HepG2 (cell line): ENCODE data around the gene ENDOG. TPM values are rescaled to one million over a fixed set of nuclear protein-coding genes. Genes with fewer than 3 reads are reported as not detected.

Experiments
- ESRRA ChIP-seq: sonication (generic); formaldehyde crosslinking; IDR thresholded peaks from 2 replicates; pipeline ENCODE4 v1.5.1; 2020; ENCODE audit warnings: mild to moderate bottlenecking, low read depth, missing genetic modification reagents
- FOXJ3 ChIP-seq: sonication (generic); formaldehyde crosslinking; IDR thresholded peaks from 2 replicates; pipeline ENCODE4 v1.4.0; 2020; ENCODE audit warnings: missing genetic modification reagents, mild to moderate bottlenecking, borderline replicate concordance
- HMGXB4 ChIP-seq, 2 experiments: sonication (generic) in 1 of 2; formaldehyde crosslinking in 1 of 2; IDR thresholded peaks; 2 replicates each; pipeline versions ENCODE4 v1.4.0 to v1.6.1; 2018 to 2020; ENCODE audit warnings: missing genetic modification reagents in 2 of 2, borderline replicate concordance in 1 of 2, low read depth in 1 of 2, mild to moderate bottlenecking in 1 of 2, missing biosample characterization in 1 of 2
- HOMEZ ChIP-seq: IDR thresholded peaks from 2 replicates; pipeline ENCODE4 v1.6.1; 2016; ENCODE audit warnings: low read depth
- MTF1 ChIP-seq: sonication (generic); formaldehyde crosslinking; IDR thresholded peaks from 2 replicates; pipeline ENCODE4 v1.5.0; 2020; ENCODE audit warnings: missing genetic modification reagents
- NFAT5 ChIP-seq: sonication (generic); formaldehyde crosslinking; IDR thresholded peaks from 2 replicates; pipeline ENCODE4 v1.4.0; 2020; ENCODE audit warnings: missing genetic modification reagents
- PBX3 ChIP-seq: sonication (generic); formaldehyde crosslinking; IDR thresholded peaks from 2 replicates; pipeline ENCODE4 v1.8.1; 2023; ENCODE audit warnings: missing genetic modification reagents, inconsistent platforms, borderline replicate concordance
- ZBTB21 ChIP-seq: sonication (generic); formaldehyde crosslinking; IDR thresholded peaks from 2 replicates; pipeline ENCODE4 v1.4.0; 2020; ENCODE audit warnings: missing genetic modification reagents
- ZBTB43 ChIP-seq: sonication (generic); formaldehyde crosslinking; conservative IDR thresholded peaks from 2 replicates; pipeline ENCODE4 v1.4.0; 2020; ENCODE audit warnings: missing genetic modification reagents
- ZNF101 ChIP-seq: sonication (generic); formaldehyde crosslinking; IDR thresholded peaks from 2 replicates; pipeline ENCODE4 v1.4.0; 2020; ENCODE audit warnings: mild to moderate bottlenecking, low read depth, missing genetic modification reagents, borderline replicate concordance
- ZNF24 ChIP-seq: fragments of 450-650 bp; IDR thresholded peaks from 2 replicates; pipeline ENCODE4 v1.6.1; 2017; ENCODE audit warnings: antibody characterized with exemption, mild to moderate bottlenecking
- ZNF281 ChIP-seq: sonication (generic); formaldehyde crosslinking; IDR thresholded peaks from 2 replicates; pipeline ENCODE4 v1.4.0; 2020; ENCODE audit warnings: missing genetic modification reagents, borderline replicate concordance
- ZNF704 ChIP-seq: sonication (generic); formaldehyde crosslinking; IDR thresholded peaks from 2 replicates; pipeline ENCODE4 v1.8.1; 2023; ENCODE audit warnings: mild to moderate bottlenecking, inconsistent platforms, moderate library complexity, missing genetic modification reagents, borderline replicate concordance
- polyA plus RNA-seq, 8 experiments: library from polyadenylated mRNA; depleted of rRNA in 3 of 8; stranded (reverse) in 7 of 8; unstranded in 1 of 8; fragments of >200 nt; fragmentation: Illumina TruSeq in 4 of 8; extraction: Trizol in 4 of 8; gene quantifications; 2 replicates each; pipeline versions ENCODE4 v1.2.1 to v1.2.3, GENCODE V29; 2011 to 2016; ENCODE audit warnings: low read depth in 4 of 8, missing spikeins in 1 of 8, mixed read lengths in 1 of 8; ENCODE audit not compliant: insufficient read depth in 1 of 8
- total RNA-seq, 5 experiments: library from RNA; depleted of rRNA; stranded (reverse); fragments of >200 nt; fragmentation: Illumina TruSeq; extraction: Trizol; gene quantifications; 2 replicates each; pipeline ENCODE4 v1.2.3, GENCODE V29; 2016; ENCODE audit warnings: low read depth in 1 of 5

ENDOG gene
- total and polyA plus RNA-seq, 2 of the 13 experiments (the other 11 are each of a cell fraction or from before 2014, with no cell fraction given), result 26.3 to 28.8 TPM

- no peak for TF ChIP-seq HOMEZ (CRISPR knock-in tag)
- TF ChIP-seq HMGXB4 (CRISPR knock-in tag; IDR thresholded peaks at IDR 0.05; ENCODE audit: borderline replicate concordance in 1 of 2, low read depth in 1 of 2), result peak; percentile 53 to 79; a peak in 3 of 4 replicates
- no peak for TF ChIP-seq NFAT5 (CRISPR knock-in tag)
- TF ChIP-seq ZNF24, result no peak
- no peak for TF ChIP-seq MTF1
- TF ChIP-seq FOXJ3, result no peak
- TF ChIP-seq ZNF101 (CRISPR knock-in tag), result no peak
- TF ChIP-seq PBX3 (CRISPR knock-in tag), result no peak
- no peak for TF ChIP-seq ZNF704 (CRISPR knock-in tag)
- no peak for TF ChIP-seq ZBTB21
- no peak for TF ChIP-seq ESRRA (CRISPR knock-in tag)
- no peak for TF ChIP-seq ZNF281 (CRISPR knock-in tag)
- TF ChIP-seq ZBTB43, result no peak
Observed at GRCh38 chr9:128863647-128864046, 45.3 kb downstream of the ENDOG start (continued).
